Measurements from ENCODE around the gene GRAMD1A.
"Not testable (repeated sequence)": the region's sequence is repeated elsewhere in the genome, so short reads cannot be mapped to it uniquely, and the experiment has no call there.

Gene GRAMD1A

GRCh38 chr19:35028600-35028885, 28.4 kb downstream of the GRAMD1A start:
- H3K4me1 ChIP-seq (ENCODE audit: control insufficient read depth in 2 of 2, insufficient read depth in 2 of 2, low read length in 2 of 2); H3K9me3 ChIP-seq (ENCODE audit: control insufficient read depth in 2 of 2, low read length in 2 of 2); H3K4me3 ChIP-seq (ENCODE audit: low read length in 2 of 2); H3K27ac ChIP-seq (ENCODE audit: low read depth in 2 of 2, low read length in 2 of 2); H3K9ac ChIP-seq (ENCODE audit: low read depth in 1 of 2, low read length in 2 of 2); H3K27me3 ChIP-seq (ENCODE audit: control insufficient read depth in 2 of 2, insufficient read depth in 2 of 2, low read length in 2 of 2): not testable (repeated sequence)
- peaks cover 19 to 25% of the 10 kb centered on the region in 2 donors for H3K36me3 ChIP-seq (ENCODE audit: control insufficient read depth in 2 of 2, insufficient read depth in 2 of 2, low read length in 2 of 2)

- H3K4me1 ChIP-seq (ENCODE audit: control insufficient read depth in 2 of 2, insufficient read depth in 2 of 2, low read length in 2 of 2); H3K9me3 ChIP-seq (ENCODE audit: control insufficient read depth in 2 of 2, low read length in 2 of 2); H3K27ac ChIP-seq (ENCODE audit: low read depth in 2 of 2, low read length in 2 of 2); H3K9ac ChIP-seq (ENCODE audit: low read depth in 1 of 2, low read length in 2 of 2); H3K4me3 ChIP-seq (ENCODE audit: low read length in 2 of 2): not testable (repeated sequence)
- Histone ChIP-seq H3K36me3 (ENCODE audit: control insufficient read depth in 2 of 2, insufficient read depth in 2 of 2, low read length in 2 of 2) (peaks cover 13 to 18% of the 10 kb centered on the region in 2 donors), H3K27me3 (ENCODE audit: control insufficient read depth in 2 of 2, insufficient read depth in 2 of 2, low read length in 2 of 2) (peaks cover 3 to 10% of the 10 kb centered on the region in 2 donors)
These were observed 29.2 kb downstream of the GRAMD1A start for GRCh38 chr19:35029275-35029736.

- no peak overlapping the region for H3K27ac ChIP-seq (ENCODE audit: low read depth in 2 of 2, low read length in 2 of 2)
- no peaks in the 10 kb centered on the region for H3K4me1 ChIP-seq (ENCODE audit: control insufficient read depth in 2 of 2, insufficient read depth in 2 of 2, low read length in 2 of 2)
- peaks cover 3 to 10% of the 10 kb centered on the region in 2 donors for H3K27me3 ChIP-seq (ENCODE audit: control insufficient read depth in 2 of 2, insufficient read depth in 2 of 2, low read length in 2 of 2)
- no peaks in the 10 kb centered on the region for H3K9me3 ChIP-seq (ENCODE audit: control insufficient read depth in 2 of 2, low read length in 2 of 2)
- peaks cover 11 to 18% of the 10 kb centered on the region in 2 donors for H3K36me3 ChIP-seq (ENCODE audit: control insufficient read depth in 2 of 2, insufficient read depth in 2 of 2, low read length in 2 of 2)
- peak overlapping the region in 1 of 2 donors; percentile 23 for H3K4me3 ChIP-seq (ENCODE audit: low read length in 2 of 2)
- H3K9ac ChIP-seq (ENCODE audit: low read depth in 1 of 2, low read length in 2 of 2) = no peak overlapping the region
These were observed 29.7 kb downstream of the GRAMD1A start for GRCh38 chr19:35029737-35030256.

- Histone ChIP-seq H3K9ac (ENCODE audit: low read depth in 1 of 2, low read length in 2 of 2) (no peak within 1 kb of the TSS), H3K9me3 (ENCODE audit: control insufficient read depth in 2 of 2, low read length in 2 of 2) (no peaks in the 10 kb centered on the region), H3K4me3 (ENCODE audit: low read length in 2 of 2) (peak within 1 kb of the TSS; percentile 23 to 30), H3K36me3 (ENCODE audit: control insufficient read depth in 2 of 2, insufficient read depth in 2 of 2, low read length in 2 of 2) (peaks cover 9 to 14% of the 10 kb centered on the region in 2 donors), H3K4me1 (ENCODE audit: control insufficient read depth in 2 of 2, insufficient read depth in 2 of 2, low read length in 2 of 2) (no peaks in the 10 kb centered on the region), H3K27ac (ENCODE audit: low read depth in 2 of 2, low read length in 2 of 2) (no peak within 1 kb of the TSS), H3K27me3 (ENCODE audit: control insufficient read depth in 2 of 2, insufficient read depth in 2 of 2, low read length in 2 of 2) (peaks cover 3 to 10% of the 10 kb centered on the region in 2 donors)
These were observed 30.3 kb downstream of the GRAMD1A start, which contains the start of gene SCN1B for GRCh38 chr19:35030257-35031071. SCN1B (plus strand) TSS chr19:35030470; CDS start chr19:35030821, 351 bp downstream.

- Histone ChIP-seq H3K4me1 (ENCODE audit: control insufficient read depth in 2 of 2, insufficient read depth in 2 of 2, low read length in 2 of 2) (no peaks in the 10 kb centered on the region), H3K9ac (ENCODE audit: low read depth in 1 of 2, low read length in 2 of 2) (no peak overlapping the region), H3K4me3 (ENCODE audit: low read length in 2 of 2) (peak overlapping the region; percentile 23 to 30), H3K27ac (ENCODE audit: low read depth in 2 of 2, low read length in 2 of 2) (no peak overlapping the region), H3K36me3 (ENCODE audit: control insufficient read depth in 2 of 2, insufficient read depth in 2 of 2, low read length in 2 of 2) (peaks cover 6 to 7% of the 10 kb centered on the region in 2 donors), H3K9me3 (ENCODE audit: control insufficient read depth in 2 of 2, low read length in 2 of 2) (no peaks in the 10 kb centered on the region), H3K27me3 (ENCODE audit: control insufficient read depth in 2 of 2, insufficient read depth in 2 of 2, low read length in 2 of 2) (peaks cover 3 to 10% of the 10 kb centered on the region in 2 donors)
These were observed 31.2 kb downstream of the GRAMD1A start for GRCh38 chr19:35031072-35031881.

- Histone ChIP-seq H3K4me3 (ENCODE audit: low read length in 2 of 2) (no peak overlapping the region), H3K9me3 (ENCODE audit: control insufficient read depth in 2 of 2, low read length in 2 of 2) (no peaks in the 10 kb centered on the region), H3K36me3 (ENCODE audit: control insufficient read depth in 2 of 2, insufficient read depth in 2 of 2, low read length in 2 of 2) (peaks cover 1 to 2% of the 10 kb centered on the region in 2 donors), H3K4me1 (ENCODE audit: control insufficient read depth in 2 of 2, insufficient read depth in 2 of 2, low read length in 2 of 2) (no peaks in the 10 kb centered on the region), H3K27ac (ENCODE audit: low read depth in 2 of 2, low read length in 2 of 2) (no peak overlapping the region), H3K9ac (ENCODE audit: low read depth in 1 of 2, low read length in 2 of 2) (no peak overlapping the region), H3K27me3 (ENCODE audit: control insufficient read depth in 2 of 2, insufficient read depth in 2 of 2, low read length in 2 of 2) (peaks cover 3 to 10% of the 10 kb centered on the region in 2 donors)
These were observed 32.3 kb downstream of the GRAMD1A start for GRCh38 chr19:35032356-35032865.

GRCh38 chr19:35033067-35034004, 33.2 kb downstream of the GRAMD1A start:
- H3K27me3 ChIP-seq (ENCODE audit: control insufficient read depth in 2 of 2, insufficient read depth in 2 of 2, low read length in 2 of 2) = peaks cover 3 to 10% of the 10 kb centered on the region in 2 donors
- H3K4me3 ChIP-seq (ENCODE audit: low read length in 2 of 2) = no peak overlapping the region
- H3K27ac ChIP-seq (ENCODE audit: low read depth in 2 of 2, low read length in 2 of 2) = no peak overlapping the region
- no peak overlapping the region for H3K9ac ChIP-seq (ENCODE audit: low read depth in 1 of 2, low read length in 2 of 2)
- H3K36me3 ChIP-seq (ENCODE audit: control insufficient read depth in 2 of 2, insufficient read depth in 2 of 2, low read length in 2 of 2) = no peaks in the 10 kb centered on the region
- no peaks in the 10 kb centered on the region for H3K4me1 ChIP-seq (ENCODE audit: control insufficient read depth in 2 of 2, insufficient read depth in 2 of 2, low read length in 2 of 2)
- H3K9me3 ChIP-seq (ENCODE audit: control insufficient read depth in 2 of 2, low read length in 2 of 2) = no peaks in the 10 kb centered on the region

GRCh38 chr19:35034005-35034502, 33.9 kb downstream of the GRAMD1A start:
- H3K36me3 ChIP-seq (ENCODE audit: control insufficient read depth in 2 of 2, insufficient read depth in 2 of 2, low read length in 2 of 2) = no peaks in the 10 kb centered on the region
- H3K9ac ChIP-seq (ENCODE audit: low read depth in 1 of 2, low read length in 2 of 2) = no peak overlapping the region
- no peak overlapping the region for H3K4me3 ChIP-seq (ENCODE audit: low read length in 2 of 2)
- no peak overlapping the region for H3K27ac ChIP-seq (ENCODE audit: low read depth in 2 of 2, low read length in 2 of 2)
- H3K27me3 ChIP-seq (ENCODE audit: control insufficient read depth in 2 of 2, insufficient read depth in 2 of 2, low read length in 2 of 2) = peaks cover 7 to 10% of the 10 kb centered on the region in 2 donors
- H3K4me1 ChIP-seq (ENCODE audit: control insufficient read depth in 2 of 2, insufficient read depth in 2 of 2, low read length in 2 of 2) = no peaks in the 10 kb centered on the region
- H3K9me3 ChIP-seq (ENCODE audit: control insufficient read depth in 2 of 2, low read length in 2 of 2) = no peaks in the 10 kb centered on the region

All from mucosa of rectum (tissue), 2 donors.